ENCODE measurements around the gene MORC2. TPM values are rescaled to one million over a fixed set of nuclear protein-coding genes. Genes with fewer than 3 reads are reported as not detected.

Gene MORC2
- total RNA-seq, 4 donors from 2014 or later, result 13.9 to 18.6 (median 16.0) TPM

DNA sequence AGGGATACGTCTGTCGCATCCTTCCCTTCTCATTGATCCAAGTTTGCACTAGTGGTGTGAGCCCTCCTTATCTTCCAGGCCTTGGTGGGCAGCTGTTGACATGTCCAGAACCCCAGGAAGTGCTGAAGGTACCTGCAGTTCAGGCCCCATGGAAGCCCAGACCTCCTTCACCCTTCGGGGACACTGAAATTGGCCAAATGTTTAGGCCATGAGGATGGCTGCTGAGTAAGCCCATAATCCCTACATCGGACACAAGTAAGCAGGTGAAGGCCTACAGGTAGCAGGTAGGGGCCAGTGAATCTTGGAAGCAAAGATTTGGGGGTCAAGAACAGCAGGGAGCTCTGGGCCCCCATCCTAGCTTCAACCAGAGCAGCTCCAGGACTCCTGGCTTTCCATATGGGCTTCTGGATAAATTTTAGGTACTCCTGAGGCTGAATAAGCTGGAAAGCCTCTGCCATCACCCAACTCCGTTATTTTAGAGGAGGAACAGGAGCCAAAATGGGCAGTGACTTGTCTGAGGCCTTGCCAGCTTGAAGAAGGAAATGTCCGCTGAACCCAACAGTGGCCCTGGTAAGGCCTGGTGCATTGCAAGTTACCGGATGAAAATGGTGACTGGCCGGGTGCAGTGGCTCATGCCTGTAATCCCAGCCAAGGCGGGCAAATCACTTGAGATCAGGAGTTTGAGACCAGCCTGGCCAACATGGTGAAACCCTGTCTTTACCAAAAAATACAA is 45.2 kb downstream of the MORC2 start:
- TF ChIP-seq, protein P1, sequence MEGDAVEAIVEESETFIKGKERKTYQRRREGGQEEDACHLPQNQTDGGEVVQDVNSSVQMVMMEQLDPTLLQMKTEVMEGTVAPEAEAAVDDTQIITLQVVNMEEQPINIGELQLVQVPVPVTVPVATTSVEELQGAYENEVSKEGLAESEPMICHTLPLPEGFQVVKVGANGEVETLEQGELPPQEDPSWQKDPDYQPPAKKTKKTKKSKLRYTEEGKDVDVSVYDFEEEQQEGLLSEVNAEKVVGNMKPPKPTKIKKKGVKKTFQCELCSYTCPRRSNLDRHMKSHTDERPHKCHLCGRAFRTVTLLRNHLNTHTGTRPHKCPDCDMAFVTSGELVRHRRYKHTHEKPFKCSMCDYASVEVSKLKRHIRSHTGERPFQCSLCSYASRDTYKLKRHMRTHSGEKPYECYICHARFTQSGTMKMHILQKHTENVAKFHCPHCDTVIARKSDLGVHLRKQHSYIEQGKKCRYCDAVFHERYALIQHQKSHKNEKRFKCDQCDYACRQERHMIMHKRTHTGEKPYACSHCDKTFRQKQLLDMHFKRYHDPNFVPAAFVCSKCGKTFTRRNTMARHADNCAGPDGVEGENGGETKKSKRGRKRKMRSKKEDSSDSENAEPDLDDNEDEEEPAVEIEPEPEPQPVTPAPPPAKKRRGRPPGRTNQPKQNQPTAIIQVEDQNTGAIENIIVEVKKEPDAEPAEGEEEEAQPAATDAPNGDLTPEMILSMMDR (IDR thresholded peaks at IDR 0.05), result no peak

GRCh38 chr22:30922151-30922611 is 46.4 kb downstream of the MORC2 start:
- no peak for DNase-seq (ENCODE audit: low spot score)
- ATAC-seq (ENCODE audit: low FRiP score), result no peak
- TF ChIP-seq, protein P1 (IDR thresholded peaks at IDR 0.05), result no peak

More for the DNA sequence above, 45.2 kb downstream of the MORC2 start:
- ATAC-seq (ENCODE audit: low FRiP score) (no peak), DNase-seq (ENCODE audit: low spot score) (no peak)

DNA sequence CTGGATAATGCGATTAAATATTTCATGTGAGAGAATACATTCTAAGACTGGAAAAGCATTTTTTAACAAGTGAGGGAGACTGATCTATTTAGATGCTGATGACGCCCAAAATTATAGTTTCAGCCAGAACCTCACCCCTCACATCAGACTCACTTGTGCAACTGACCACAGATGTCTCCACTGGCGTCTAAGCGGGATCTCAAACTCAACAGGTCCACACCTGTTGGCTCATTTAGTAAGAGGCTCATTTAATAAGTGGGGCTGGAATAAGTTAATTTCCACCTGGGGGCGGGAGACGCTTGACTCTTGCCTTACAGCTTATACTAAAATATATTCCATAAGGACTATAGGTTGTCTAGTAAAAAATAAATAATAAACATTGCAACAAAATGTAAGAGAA is 47.5 kb downstream of the MORC2 start:
- ATAC-seq (ENCODE audit: low FRiP score) (no peak), DNase-seq (ENCODE audit: low spot score) (no peak)
- TF ChIP-seq, protein P1 (IDR thresholded peaks at IDR 0.05), result no peak

- ATAC-seq (ENCODE audit: low FRiP score) (no peak), DNase-seq (ENCODE audit: low spot score) (peak; percentile 88)
- TF ChIP-seq, protein P1 (IDR thresholded peaks at IDR 0.05), result peak in 2 of 3 donors; percentile 37 to 71
These were observed 48.2 kb downstream of the MORC2 start for GRCh38 chr22:30920407-30920806.

GRCh38 chr22:30919973-30920372 is 48.6 kb downstream of the MORC2 start:
- TF ChIP-seq, protein P1 (IDR thresholded peaks at IDR 0.05), result no peak
- DNase-seq (ENCODE audit: low spot score), result no peak
- no peak for ATAC-seq (ENCODE audit: low FRiP score)

DNA sequence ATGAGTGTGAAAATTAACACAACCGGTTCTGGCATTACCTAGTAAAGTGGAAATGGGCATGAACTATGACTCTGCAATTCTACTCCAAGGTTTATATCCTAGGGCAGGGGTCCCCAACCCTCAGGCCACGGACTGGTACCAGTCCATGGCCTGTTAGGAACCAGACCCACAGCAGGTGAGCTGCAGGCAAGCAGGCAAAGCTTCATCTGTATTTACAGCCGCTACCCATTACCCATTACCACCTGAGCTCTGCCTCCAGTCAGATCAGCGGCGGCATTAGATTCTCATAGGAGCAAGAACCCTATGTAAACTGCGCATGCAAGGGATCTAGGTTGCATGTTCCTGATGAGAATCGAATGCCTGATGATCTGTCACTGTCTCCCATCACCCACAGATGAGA is 49.8 kb downstream of the MORC2 start:
- DNase-seq (ENCODE audit: low spot score), result no peak
- no peak for ATAC-seq (ENCODE audit: low FRiP score)
- TF ChIP-seq, protein P1 (IDR thresholded peaks at IDR 0.05), result no peak

GRCh38 chr22:30910358-30910757 is 58.2 kb downstream of the MORC2 start:
- ATAC-seq (ENCODE audit: low FRiP score), result no peak

More at GRCh38 chr22:30910358-30910757, 58.2 kb downstream of the MORC2 start:
- DNase-seq (ENCODE audit: low spot score), result no peak
- TF ChIP-seq, protein P1 (IDR thresholded peaks at IDR 0.05), result no peak

All from omental fat pad (tissue), 4 donors.